Stimulated activated effector memory CD8-positive, alpha-beta T cell treated with anti-CD3 and anti-CD28 coated beads, Interleukin-12 subunit alpha, Interleukin-12 subunit beta, amount 100 ng/mL, for 72 hours (primary cell): ENCODE measurements around the gene PTHLH.
A peak's percentile ranks its signal among the peaks of the same experiment; 100 is the strongest.

Source experiments
- ATAC-seq: fragments of 150-1000 bp; cut with Tn5 transposase; 2 replicates; pipeline ENCODE4 v1.10.0; 2021
- DNase-seq, 2 donors: peaks; one replicate each; pipeline ENCODE4 v3.0.0; 2021 to 2022; ENCODE audit warnings: low spot score in 2 of 2
- H3K27ac Mint-ChIP-seq: one replicate; pipeline ENCODE4 v1.8.0; 2022; ENCODE audit warnings: mild to moderate bottlenecking, mixed read lengths
- H3K36me3 Mint-ChIP-seq: one replicate; pipeline ENCODE4 v1.8.0; 2022; ENCODE audit warnings: mild to moderate bottlenecking, mixed read lengths
- H3K4me1 Mint-ChIP-seq: one replicate; pipeline ENCODE4 v1.8.0; 2022; ENCODE audit warnings: mixed read lengths
- H3K4me3 Mint-ChIP-seq: one replicate; pipeline ENCODE4 v1.8.0; 2022; ENCODE audit warnings: mild to moderate bottlenecking, mixed read lengths
- H3K9me3 Mint-ChIP-seq: one replicate; pipeline ENCODE4 v1.8.0; 2022; ENCODE audit warnings: mixed read lengths

PTHLH gene

DNA sequence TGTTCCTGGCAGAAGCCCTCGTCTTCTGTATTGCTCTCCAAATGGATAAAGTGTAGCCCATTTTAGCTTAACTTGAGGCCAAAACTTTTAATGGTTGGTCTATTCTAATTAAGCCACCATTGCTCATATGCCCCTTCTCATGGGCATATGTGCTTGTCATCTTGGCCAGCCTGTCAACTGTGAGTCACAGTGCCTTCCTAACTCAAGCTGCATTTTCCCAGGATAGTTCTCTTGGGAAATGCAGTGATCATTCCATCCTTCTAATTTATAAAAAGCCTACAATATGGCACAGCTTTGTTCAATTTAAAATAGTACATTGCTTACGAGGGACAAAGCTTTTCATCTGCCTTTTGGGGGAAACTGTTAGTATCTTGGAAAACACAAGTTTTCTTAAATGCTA is 6.6 kb downstream of the PTHLH start:
- Mint-ChIP-seq H3K4me3 (no peak overlapping the region), H3K27ac (no peak overlapping the region), H3K36me3 (no peaks in the 10 kb centered on the region), H3K9me3 (no peaks in the 10 kb centered on the region), H3K4me1 (peaks cover 14% of the 10 kb centered on the region)
- ATAC-seq: no peak
- DNase-seq: no peak

DNA sequence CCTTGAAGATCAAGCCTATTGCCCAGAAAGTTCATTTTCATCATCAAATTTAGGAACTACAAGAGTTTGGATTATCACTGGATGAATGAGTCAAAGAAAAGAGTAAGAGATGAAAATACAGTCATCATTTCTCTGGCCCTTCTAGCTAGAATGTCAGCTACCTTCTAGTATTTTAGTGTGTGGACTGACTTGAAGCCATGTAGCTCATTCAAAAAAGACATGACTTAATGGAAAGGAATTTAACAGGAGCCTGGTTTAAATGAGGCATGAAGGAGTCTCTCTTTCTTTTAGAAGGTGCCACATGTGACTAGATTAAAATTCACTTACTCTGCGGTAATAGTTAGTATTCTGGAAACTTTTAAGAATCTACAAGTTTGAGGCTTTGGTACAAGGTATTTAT is 7.1 kb downstream of the PTHLH start:
- Mint-ChIP-seq H3K4me1 (peaks cover 14% of the 10 kb centered on the region), H3K4me3 (no peak overlapping the region), H3K27ac (no peak overlapping the region), H3K9me3 (no peaks in the 10 kb centered on the region), H3K36me3 (no peaks in the 10 kb centered on the region)
- ATAC-seq (no peak), DNase-seq (no peak)

DNA sequence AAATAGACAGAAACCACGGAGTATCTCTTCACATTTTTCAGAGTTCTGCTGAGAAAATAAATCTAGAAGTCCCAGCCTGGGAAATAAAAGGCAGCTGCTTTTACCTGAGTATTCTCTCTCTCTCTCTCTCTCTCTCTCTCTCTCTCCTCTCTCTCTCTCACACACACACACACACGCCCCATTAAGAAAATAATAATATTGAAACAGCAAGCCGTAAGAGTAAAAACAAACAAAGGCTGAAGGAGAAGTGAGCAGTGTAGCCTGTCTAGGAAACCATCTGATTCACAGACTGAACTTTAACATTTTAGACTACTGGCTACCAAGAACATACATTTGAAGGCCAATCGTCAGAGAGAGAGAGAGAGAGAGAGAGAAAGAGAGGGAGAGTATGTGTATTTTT is 8.4 kb downstream of the PTHLH start:
- DNase-seq (no peak), ATAC-seq (no peak)
- no peak overlapping the region for H3K4me3 Mint-ChIP-seq
- H3K27ac Mint-ChIP-seq: no peak overlapping the region
- H3K9me3 Mint-ChIP-seq: no peaks in the 10 kb centered on the region
- no peaks in the 10 kb centered on the region for H3K36me3 Mint-ChIP-seq
- peaks cover 4% of the 10 kb centered on the region for H3K4me1 Mint-ChIP-seq

- Mint-ChIP-seq H3K27ac (no peak overlapping the region), H3K36me3 (no peaks in the 10 kb centered on the region), H3K4me3 (no peak overlapping the region), H3K4me1 (no peaks in the 10 kb centered on the region), H3K9me3 (no peaks in the 10 kb centered on the region)
- no peak for ATAC-seq
- DNase-seq: no peak
These were observed 11.7 kb downstream of the PTHLH start for GRCh38 chr12:27960821-27961220.

DNA sequence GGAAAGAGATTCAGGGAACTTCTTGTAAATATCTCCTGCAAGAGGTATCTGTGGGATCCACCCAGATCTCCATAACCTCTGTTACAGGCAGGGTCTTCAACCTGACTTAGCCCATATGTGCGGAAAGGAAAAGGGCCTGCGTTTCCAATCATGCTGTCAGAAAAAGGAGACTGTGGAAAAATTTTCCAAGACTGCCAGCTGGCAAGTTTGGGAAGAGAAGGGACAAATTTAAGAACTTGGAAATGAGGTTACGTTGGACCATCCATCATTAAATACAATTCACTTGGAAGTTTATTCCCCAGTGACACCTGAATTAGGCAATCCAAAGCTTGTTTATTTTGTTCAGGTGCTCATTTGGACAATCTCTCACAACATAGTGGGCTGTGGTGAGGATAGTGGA is 13.9 kb downstream of the PTHLH start:
- Mint-ChIP-seq H3K36me3 (no peaks in the 10 kb centered on the region), H3K4me1 (no peaks in the 10 kb centered on the region), H3K4me3 (no peak overlapping the region), H3K9me3 (no peaks in the 10 kb centered on the region), H3K27ac (no peak overlapping the region)
- DNase-seq (no peak), ATAC-seq (no peak)

DNA sequence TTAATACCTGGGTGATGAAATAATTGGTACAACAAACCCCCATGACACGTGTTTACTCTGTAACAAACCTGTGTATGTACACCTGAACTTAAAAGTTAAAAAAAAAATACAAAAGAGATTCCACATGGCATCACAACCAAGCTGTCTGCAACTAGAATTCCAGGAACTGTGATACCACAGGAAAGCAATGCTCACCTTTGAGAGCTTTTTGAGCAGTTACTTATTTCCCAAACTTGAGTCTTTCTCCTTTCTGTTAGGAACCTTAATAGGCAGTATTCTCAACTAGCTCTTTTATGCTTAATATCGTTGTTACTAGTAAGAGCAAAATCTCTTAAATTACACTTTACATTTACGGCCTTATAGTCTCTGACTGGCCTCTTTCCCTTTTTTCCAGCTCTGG is 15.2 kb downstream of the PTHLH start:
- no peak overlapping the region for H3K27ac Mint-ChIP-seq
- ATAC-seq: no peak
- no peaks in the 10 kb centered on the region for H3K4me1 Mint-ChIP-seq
- H3K9me3 Mint-ChIP-seq: no peaks in the 10 kb centered on the region
- H3K36me3 Mint-ChIP-seq: no peaks in the 10 kb centered on the region
- no peak overlapping the region for H3K4me3 Mint-ChIP-seq
- no peak for DNase-seq

- Mint-ChIP-seq H3K36me3 (no peaks in the 10 kb centered on the region), H3K9me3 (no peaks in the 10 kb centered on the region), H3K4me3 (no peak overlapping the region), H3K4me1 (no peaks in the 10 kb centered on the region), H3K27ac (no peak overlapping the region)
- DNase-seq (no peak), ATAC-seq (no peak)
These were observed 18.7 kb downstream of the PTHLH start for GRCh38 chr12:27953817-27954216.

- Mint-ChIP-seq H3K4me3 (no peak overlapping the region), H3K9me3 (no peaks in the 10 kb centered on the region), H3K4me1 (no peaks in the 10 kb centered on the region), H3K36me3 (no peaks in the 10 kb centered on the region), H3K27ac (no peak overlapping the region)
- ATAC-seq (no peak), DNase-seq (no peak)
These were observed 19.2 kb downstream of the PTHLH start for GRCh38 chr12:27953348-27953747.

DNA sequence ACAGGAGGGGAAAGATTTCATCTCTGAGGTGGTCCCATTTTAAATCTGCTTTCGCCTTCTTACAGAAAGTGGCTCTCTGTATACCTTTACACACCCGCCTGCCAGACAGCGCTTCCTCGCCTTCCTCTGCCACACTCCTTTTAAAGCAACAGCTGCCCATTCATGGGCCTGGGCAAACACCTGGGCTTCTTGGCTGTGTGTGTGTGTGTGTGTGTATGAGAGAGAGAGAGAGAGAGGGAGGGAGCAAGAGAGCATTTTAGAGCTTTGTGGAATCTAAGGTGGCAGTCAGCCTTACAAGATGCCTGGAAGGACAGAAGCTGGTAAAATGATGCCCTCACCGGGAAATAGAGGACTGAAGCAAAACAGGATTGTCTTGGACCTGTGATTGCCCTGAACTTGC is 20.0 kb downstream of the PTHLH start:
- no peaks in the 10 kb centered on the region for H3K36me3 Mint-ChIP-seq
- no peak overlapping the region for H3K4me3 Mint-ChIP-seq
- no peak for DNase-seq
- ATAC-seq: no peak
- no peaks in the 10 kb centered on the region for H3K4me1 Mint-ChIP-seq
- no peak overlapping the region for H3K27ac Mint-ChIP-seq
- no peaks in the 10 kb centered on the region for H3K9me3 Mint-ChIP-seq

DNA sequence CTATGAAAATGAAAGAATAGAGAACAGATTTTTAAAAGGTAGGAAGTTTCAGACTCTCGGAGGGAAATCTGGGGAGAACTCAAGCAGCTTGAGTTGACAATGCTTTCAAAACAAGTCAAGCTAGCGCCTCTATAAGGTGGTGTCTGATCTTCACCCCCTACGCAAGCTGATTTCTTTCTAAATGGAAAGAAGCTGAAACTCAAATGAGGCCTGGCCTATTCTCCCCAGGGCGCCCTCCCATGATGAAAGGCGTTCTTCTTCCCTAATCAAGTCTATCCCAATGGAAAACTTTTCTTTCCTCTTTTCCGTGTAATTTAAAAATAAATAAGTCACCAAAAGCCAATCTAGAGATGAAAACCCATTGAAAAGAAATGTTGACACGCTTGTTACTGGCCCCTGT is 20.6 kb downstream of the PTHLH start:
- Mint-ChIP-seq H3K27ac (no peak overlapping the region), H3K9me3 (no peaks in the 10 kb centered on the region), H3K4me3 (no peak overlapping the region), H3K4me1 (no peaks in the 10 kb centered on the region), H3K36me3 (no peaks in the 10 kb centered on the region)
- ATAC-seq: no peak
- no peak for DNase-seq

DNA sequence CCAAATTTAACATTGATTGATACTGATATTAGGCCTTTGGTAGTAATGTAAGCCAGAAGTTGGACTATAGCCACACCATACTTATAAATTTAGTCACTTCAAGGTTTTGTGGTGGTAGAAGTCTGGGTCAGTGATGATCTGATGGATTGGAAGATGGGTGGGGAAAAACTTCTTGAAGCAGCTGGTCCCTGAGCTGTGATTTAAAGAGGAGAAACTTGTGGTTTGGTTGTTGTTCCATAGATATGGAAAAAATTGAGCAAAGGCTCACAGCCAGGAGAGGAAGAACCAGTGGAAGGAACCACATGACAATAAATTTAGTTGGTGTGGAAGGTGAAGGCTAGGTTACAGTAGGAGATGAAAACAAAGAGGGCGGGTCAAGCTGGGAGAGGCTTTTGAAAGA is 26.1 kb downstream of the PTHLH start:
- H3K27ac Mint-ChIP-seq: no peak overlapping the region
- no peak for ATAC-seq

DNA sequence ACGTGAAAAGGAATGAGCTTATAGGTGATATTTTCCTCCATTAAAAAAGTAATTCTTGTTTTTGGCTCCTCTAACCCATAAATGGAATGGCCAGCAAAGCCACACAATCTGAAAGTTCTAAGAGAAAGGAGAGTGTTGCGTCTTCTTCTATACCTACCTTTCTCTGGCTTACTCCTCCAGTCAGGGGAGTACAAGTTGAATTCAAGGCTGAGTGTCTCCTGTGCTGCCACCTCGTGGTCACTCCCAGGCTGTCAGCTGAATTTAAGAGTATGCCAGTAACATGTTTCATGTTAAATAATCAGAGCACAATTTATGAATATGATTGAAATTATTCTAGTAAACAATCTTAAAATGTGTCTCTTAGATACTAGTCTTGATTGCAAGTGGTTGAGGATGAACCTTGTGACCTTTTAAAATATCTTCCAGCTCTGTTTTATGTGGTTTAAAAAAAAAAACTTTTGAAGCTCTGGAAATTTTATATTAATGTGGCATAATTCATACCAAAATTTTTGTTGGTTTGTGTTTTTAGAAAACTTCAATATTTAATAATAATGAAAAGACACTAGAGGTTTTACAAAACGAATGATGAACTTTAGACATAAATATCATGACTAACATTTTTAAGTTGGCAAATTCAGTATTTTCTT is 31.7 kb downstream of the PTHLH start:
- no peaks in the 10 kb centered on the region for H3K9me3 Mint-ChIP-seq
- H3K4me3 Mint-ChIP-seq: no peak overlapping the region
- no peaks in the 10 kb centered on the region for H3K36me3 Mint-ChIP-seq
- peak; percentile 86 for ATAC-seq
- H3K4me1 Mint-ChIP-seq: no peaks in the 10 kb centered on the region
- DNase-seq: peak; percentile 53 to 81
- no peak overlapping the region for H3K27ac Mint-ChIP-seq

More for the DNA sequence above, 26.1 kb downstream of the PTHLH start:
- no peak overlapping the region for H3K4me3 Mint-ChIP-seq
- no peak for DNase-seq
- no peaks in the 10 kb centered on the region for H3K36me3 Mint-ChIP-seq
- no peaks in the 10 kb centered on the region for H3K4me1 Mint-ChIP-seq
- no peaks in the 10 kb centered on the region for H3K9me3 Mint-ChIP-seq

DNA sequence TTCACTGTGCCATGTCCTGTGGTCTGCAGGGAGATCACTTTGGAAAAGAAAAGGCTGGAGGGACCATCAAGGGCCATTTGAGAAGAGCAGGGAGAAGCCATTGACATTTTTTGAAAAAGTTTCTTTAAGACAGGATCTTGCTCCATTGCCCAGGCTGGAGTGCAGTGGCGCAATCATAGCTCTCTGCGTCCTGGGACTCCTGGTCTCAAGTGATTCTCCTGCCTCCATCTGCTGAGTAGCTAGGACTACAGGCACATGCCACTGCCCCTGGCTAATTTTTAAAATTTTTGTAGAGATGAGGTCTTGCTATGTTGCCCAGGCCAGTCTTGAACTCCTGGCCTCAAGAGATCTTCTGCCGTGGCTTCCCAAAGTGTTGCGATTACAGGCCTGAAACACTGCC is 32.3 kb downstream of the PTHLH start:
- Mint-ChIP-seq H3K27ac (no peak overlapping the region), H3K4me3 (no peak overlapping the region), H3K9me3 (no peaks in the 10 kb centered on the region), H3K36me3 (no peaks in the 10 kb centered on the region), H3K4me1 (no peaks in the 10 kb centered on the region)
- ATAC-seq: no peak
- DNase-seq: no peak

DNA sequence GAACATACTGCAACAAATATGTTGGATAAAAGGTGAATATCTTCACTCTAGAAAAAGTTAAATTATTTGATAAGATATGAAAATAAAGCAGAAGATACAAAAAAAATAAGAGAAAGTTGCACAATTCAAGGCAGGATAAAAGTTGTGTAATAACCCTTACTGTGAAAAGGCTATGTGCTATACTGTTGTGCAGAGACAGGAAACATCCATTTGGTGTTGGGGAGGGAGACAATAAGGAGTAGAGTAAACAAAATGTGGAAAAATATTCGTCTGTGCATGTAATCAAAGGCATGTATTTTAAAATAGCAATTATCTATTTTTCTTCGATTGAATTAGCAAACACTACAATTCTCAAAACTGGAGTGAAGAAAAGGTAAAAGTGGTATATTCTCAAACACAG is 34.8 kb downstream of the PTHLH start:
- no peak for ATAC-seq
- Mint-ChIP-seq H3K9me3 (no peaks in the 10 kb centered on the region), H3K4me3 (no peak overlapping the region), H3K36me3 (no peaks in the 10 kb centered on the region), H3K27ac (no peak overlapping the region), H3K4me1 (no peaks in the 10 kb centered on the region)
- DNase-seq: no peak

- H3K4me3 Mint-ChIP-seq: no peak overlapping the region
- no peaks in the 10 kb centered on the region for H3K36me3 Mint-ChIP-seq
- H3K9me3 Mint-ChIP-seq: no peaks in the 10 kb centered on the region
- no peaks in the 10 kb centered on the region for H3K4me1 Mint-ChIP-seq
- ATAC-seq (no peak), DNase-seq (no peak)
- no peak overlapping the region for H3K27ac Mint-ChIP-seq
These were observed 36.3 kb downstream of the PTHLH start for GRCh38 chr12:27936196-27936595.

GRCh38 chr12:27934276-27934675 is 38.3 kb downstream of the PTHLH start:
- ATAC-seq (no peak), DNase-seq (no peak)
- Mint-ChIP-seq H3K27ac (no peak overlapping the region), H3K4me3 (no peak overlapping the region), H3K36me3 (no peaks in the 10 kb centered on the region), H3K9me3 (no peaks in the 10 kb centered on the region), H3K4me1 (no peaks in the 10 kb centered on the region)

- no peak for DNase-seq
- no peak overlapping the region for H3K27ac Mint-ChIP-seq
- no peaks in the 10 kb centered on the region for H3K36me3 Mint-ChIP-seq
- no peaks in the 10 kb centered on the region for H3K4me1 Mint-ChIP-seq
- no peak overlapping the region for H3K4me3 Mint-ChIP-seq
- peak; percentile 48 for ATAC-seq
- no peaks in the 10 kb centered on the region for H3K9me3 Mint-ChIP-seq
These were observed 41.1 kb downstream of the PTHLH start for GRCh38 chr12:27931390-27931789.
